Adipocyte (in vitro differentiated cells): ENCODE results near the gene LSM7.

Experiments used
- DNase-seq: peaks from one replicate; pipeline ENCODE4 v3.0.0-alpha.2; 2015; ENCODE audit warnings: low read depth
- H3K27me3 ChIP-seq: replicated peaks from 2 replicates; pipeline ENCODE4 v1.7.0; 2013; ENCODE audit warnings: mild to moderate bottlenecking, low read length, moderate library complexity; ENCODE audit not compliant: control insufficient read depth, insufficient read depth
- H3K36me3 ChIP-seq: 2 replicates; pipeline ENCODE4 v1.7.0; 2013; ENCODE audit warnings: low read length, mild to moderate bottlenecking, moderate library complexity; ENCODE audit not compliant: control insufficient read depth, insufficient read depth, severe bottlenecking
- H3K4me1 ChIP-seq: 2 replicates; pipeline ENCODE4 v1.7.0; 2013; ENCODE audit warnings: mild to moderate bottlenecking, low read length, moderate library complexity; ENCODE audit not compliant: control insufficient read depth, insufficient read depth
- H3K4me3 ChIP-seq: 2 replicates; pipeline ENCODE4 v1.7.0; 2013; ENCODE audit warnings: mild to moderate bottlenecking, low read length, moderate library complexity
- H3K9ac ChIP-seq: 2 replicates; pipeline ENCODE4 v1.7.0; 2013; ENCODE audit warnings: mild to moderate bottlenecking, low read length, moderate library complexity
- H3K9me3 ChIP-seq: 2 replicates; pipeline ENCODE4 v1.7.0; 2013; ENCODE audit warnings: mild to moderate bottlenecking, low read length, moderate library complexity; ENCODE audit not compliant: control insufficient read depth

The LSM7 gene

DNA sequence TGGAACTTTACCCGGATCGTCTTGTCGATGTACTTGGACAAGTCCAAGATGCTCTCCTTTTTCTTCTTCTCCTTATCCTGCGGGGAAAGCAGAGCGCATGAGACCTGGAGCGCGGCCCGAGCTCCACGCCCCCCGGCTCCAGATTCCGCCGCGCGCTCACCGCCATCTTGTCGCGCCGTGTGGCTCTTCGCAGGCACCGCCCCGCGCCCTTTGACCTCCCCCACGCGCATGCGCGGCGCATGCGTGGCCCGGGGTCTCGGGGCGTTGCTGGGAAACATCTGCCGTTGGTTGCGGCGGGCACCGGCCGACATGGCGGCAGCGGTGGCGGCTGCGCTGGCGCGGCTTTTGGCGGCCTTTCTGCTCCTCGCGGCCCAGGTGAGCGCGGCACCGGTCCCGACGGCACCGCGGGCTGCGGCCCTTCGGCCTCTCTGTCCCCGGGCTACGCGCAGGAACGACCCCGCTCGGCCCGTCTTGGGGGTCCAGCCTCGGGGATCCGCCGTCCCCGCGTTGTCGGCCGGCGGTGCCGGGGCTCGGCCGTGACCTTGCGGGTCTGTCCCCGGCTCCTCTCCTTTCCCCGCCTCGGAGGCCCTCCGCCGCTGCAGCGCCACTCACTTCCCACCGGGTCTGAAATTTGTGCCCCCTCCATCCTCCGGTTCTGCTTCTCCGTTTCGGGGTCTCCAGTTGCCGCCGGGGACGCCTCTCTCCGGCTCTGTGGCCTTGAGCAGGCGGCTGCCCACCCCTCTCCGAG lies at the start of gene LSM7, which contains the start of gene SPPL2B:
LSM7 (minus strand) TSS at position 186 of the 748 bp plus-strand sequence; CDS start at position 166, 20 bp downstream.
SPPL2B (plus strand) TSS at position 284 of the 748 bp plus-strand sequence; CDS start at position 310, 26 bp downstream.
- DNase-seq, result peak; percentile 97
- no peaks in the 10 kb centered on the region for H3K27me3 ChIP-seq
- H3K9ac ChIP-seq, result peak within 1 kb of the TSS; percentile 97

DNA sequence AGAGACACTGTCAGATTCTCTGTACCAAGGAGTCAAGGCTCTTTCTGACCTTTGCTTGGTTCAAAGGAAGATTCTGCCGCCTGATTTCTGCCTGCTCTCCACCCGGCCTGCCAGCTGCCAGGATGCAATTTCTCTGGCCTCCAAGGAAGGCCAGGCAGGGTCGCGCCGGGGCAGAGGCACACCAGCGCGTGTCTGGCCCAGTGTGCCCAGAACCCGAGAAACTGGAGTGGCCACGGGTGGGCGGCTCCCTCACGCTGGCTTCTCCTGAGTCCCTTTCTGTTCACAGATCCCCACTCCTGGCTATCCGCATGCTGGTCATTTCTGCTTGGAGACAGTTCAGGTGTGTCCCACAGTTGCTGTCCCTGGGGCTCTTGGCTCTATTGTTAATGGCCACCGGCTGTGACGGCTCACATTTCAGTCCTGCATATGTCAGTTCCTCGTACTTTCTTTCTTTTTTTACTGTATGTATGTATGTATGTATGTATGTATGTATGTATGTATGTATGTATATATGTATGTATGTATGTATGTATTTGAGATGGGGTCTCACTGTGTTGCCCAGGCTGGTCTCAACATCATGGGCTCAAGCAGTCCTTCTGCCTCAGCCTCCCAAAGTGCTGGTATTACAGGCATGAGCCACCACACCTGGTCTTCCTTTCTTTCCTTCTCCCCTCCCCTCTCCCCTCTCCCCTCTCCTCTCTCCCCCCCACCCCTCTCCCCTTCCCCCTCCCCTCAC lies 48.6 kb upstream of the LSM7 start:
- H3K4me3 ChIP-seq, result no peak overlapping the region

More for the DNA sequence above, at the start of gene LSM7, which contains the start of gene SPPL2B:
- H3K4me3 ChIP-seq, result peak within 1 kb of the TSS; percentile 99
- peaks cover 28% of the 10 kb centered on the region for H3K4me1 ChIP-seq
- H3K9me3 ChIP-seq, result no peaks in the 10 kb centered on the region
- H3K36me3 ChIP-seq, result peaks cover 5% of the 10 kb centered on the region

DNA sequence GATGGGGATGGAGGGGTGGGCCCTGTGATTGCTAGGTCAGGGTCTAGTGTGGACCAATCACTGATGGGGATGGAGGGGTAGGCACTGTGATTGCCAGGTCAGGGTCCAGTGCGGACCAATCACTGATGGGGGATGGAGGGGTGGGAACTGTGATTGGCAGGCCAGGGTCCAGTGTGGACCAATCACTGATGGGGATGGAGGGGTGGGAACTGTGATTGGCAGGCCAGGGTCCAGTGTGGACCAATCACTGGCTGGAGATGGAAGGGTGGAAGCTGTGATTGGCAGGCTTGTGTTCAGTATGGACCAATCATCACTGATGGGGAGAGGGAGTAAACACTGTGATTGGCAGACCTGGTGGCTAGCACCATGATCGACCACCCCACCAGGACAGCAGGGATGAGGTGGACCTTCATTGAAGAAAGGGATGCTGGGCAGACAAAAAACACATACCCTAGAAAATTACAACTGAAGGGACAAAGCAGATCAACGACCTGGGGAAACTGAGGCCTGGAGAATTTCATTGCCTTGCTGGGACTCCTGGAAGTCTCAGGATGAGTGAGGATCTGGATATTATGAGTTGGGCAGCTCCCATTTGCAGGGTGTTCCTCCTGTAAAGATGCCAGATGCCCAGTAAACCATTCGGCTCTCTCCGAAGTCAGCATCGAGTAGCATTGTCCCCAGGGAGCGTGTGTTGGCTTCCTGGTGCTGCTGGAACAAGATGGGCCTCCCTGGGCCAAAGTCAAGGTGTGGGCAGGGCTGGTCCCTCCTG lies 47.2 kb upstream of the LSM7 start:
- Histone ChIP-seq H3K36me3 (no peaks in the 10 kb centered on the region), H3K4me3 (no peak overlapping the region), H3K4me1 (peaks cover 11% of the 10 kb centered on the region), H3K9me3 (peaks cover 6% of the 10 kb centered on the region), H3K9ac (no peak overlapping the region), H3K27me3 (no peaks in the 10 kb centered on the region)
- no peak for DNase-seq

More for the DNA sequence above, 48.6 kb upstream of the LSM7 start:
- Histone ChIP-seq H3K9me3 (peaks cover 10% of the 10 kb centered on the region), H3K9ac (no peak overlapping the region), H3K4me1 (peaks cover 11% of the 10 kb centered on the region), H3K27me3 (no peaks in the 10 kb centered on the region), H3K36me3 (no peaks in the 10 kb centered on the region)
- no peak for DNase-seq

DNA sequence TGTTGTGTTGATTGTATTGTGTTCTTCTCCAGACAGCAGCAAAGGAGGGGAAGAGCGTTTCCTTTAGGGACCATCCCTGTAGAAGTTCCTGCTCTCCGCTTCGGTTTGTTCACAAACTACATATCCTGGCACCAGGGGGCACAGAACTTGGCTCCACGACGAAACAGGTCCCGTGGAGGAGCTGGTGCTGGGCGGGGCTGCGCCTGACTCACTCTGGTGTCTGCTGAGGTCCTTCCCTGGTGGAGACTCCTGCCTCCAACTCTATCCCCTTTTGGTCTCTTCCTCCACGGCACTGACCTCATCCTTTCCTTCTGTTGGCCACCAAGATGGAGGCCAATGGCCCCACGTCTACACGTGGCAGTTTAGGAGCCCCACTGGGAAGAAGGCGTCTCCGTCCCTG lies 46.4 kb upstream of the LSM7 start:
- Histone ChIP-seq H3K4me3 (no peak overlapping the region), H3K4me1 (peaks cover 11% of the 10 kb centered on the region), H3K27me3 (no peaks in the 10 kb centered on the region), H3K9ac (no peak overlapping the region), H3K9me3 (peaks cover 6% of the 10 kb centered on the region), H3K36me3 (no peaks in the 10 kb centered on the region)
- DNase-seq, result no peak

DNA sequence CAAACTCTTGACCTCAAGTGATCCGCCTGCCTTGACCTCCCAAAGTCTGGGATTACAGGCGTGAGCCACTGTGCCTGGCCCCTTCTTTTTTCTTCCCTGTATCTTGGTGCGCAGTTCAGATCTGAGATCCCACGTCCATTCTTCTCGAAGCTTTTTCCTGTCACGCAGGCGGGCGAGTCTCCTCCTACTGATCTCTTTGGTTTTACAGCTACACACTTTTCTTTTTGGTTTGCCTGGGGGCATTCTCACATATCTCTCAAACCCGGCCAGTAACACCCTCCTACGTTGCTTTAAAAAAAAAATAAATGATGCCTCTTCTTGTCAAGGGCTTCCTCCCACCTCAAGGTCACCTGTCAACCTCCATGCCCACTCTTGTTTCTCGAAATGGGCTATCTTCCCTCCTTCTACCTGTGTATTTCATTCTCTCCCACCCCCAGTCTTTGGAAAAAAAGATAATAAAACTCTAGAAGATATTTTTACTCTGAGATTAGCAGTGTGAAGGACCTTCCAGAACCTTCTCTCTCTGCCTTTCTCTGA lies 43.8 kb upstream of the LSM7 start:
- H3K36me3 ChIP-seq, result no peaks in the 10 kb centered on the region
- peaks cover 6% of the 10 kb centered on the region for H3K27me3 ChIP-seq
- H3K4me3 ChIP-seq, result no peak overlapping the region
- H3K4me1 ChIP-seq, result peaks cover 11% of the 10 kb centered on the region
- peaks cover 8% of the 10 kb centered on the region for H3K9me3 ChIP-seq
- no peak for DNase-seq
- no peak overlapping the region for H3K9ac ChIP-seq

DNA sequence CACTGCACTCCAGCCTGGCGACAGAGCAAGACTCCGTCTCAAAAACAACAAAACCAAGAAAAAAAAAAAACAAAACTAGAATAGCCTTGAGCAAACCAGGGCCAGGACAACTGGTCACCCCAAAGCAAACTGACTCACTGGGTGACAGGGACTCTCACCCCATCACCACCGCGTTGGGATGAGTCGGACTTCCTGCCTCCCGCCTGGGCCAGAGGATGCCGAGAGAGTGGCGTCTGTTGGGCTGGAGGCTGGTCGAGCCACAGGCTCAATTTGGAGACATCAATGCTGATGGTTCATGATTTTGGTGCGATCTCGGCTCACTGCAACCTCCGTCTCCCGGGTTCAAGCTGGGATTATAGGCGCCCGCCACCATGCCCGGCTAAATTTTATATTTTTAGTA lies 43.3 kb upstream of the LSM7 start:
- no peaks in the 10 kb centered on the region for H3K36me3 ChIP-seq
- peaks cover 8% of the 10 kb centered on the region for H3K27me3 ChIP-seq
- peaks cover 9% of the 10 kb centered on the region for H3K4me1 ChIP-seq
- no peak overlapping the region for H3K4me3 ChIP-seq
- H3K9me3 ChIP-seq, result peaks cover 12% of the 10 kb centered on the region
- no peak overlapping the region for H3K9ac ChIP-seq
- no peak for DNase-seq

DNA sequence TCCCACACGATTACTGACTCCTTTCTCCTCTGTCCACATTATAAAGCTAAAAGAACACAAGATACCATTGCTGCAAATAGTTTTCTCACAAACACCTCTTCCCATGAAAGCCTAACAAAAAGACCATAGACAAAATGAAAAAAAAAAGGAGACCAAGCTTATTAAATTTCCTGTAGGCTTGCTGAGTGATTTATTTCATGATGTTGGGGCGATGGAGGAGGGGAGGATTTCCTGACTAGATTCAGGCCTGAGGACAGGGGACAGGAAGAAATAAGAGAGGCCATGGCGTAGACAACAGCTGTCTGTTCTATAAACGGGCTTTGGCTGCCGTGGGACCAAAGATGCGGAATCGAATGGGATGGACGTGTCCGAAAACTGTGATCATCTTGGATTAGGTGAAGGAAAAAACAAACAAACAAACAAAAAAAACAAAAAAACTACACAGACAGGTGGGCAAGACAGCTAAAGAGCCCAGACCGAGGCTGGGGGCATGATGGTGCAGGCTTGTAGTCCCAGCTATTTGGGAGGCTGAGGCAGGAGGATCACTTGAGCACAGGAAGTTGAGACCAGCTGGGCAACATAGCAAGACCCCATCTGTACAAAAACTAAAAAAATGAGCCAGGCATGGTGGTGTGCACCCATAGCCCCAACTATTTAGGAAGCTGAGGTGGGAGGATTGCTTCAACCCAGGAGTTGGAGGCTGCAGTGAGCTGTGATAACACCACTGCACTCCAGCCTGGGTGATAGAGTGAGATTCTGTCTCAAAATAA lies 37.0 kb upstream of the LSM7 start:
- no peak overlapping the region for H3K4me3 ChIP-seq
- H3K4me1 ChIP-seq, result no peaks in the 10 kb centered on the region
- H3K9ac ChIP-seq, result no peak overlapping the region
- H3K9me3 ChIP-seq, result peaks cover 12% of the 10 kb centered on the region
- H3K36me3 ChIP-seq, result no peaks in the 10 kb centered on the region
- H3K27me3 ChIP-seq, result peaks cover 50% of the 10 kb centered on the region
- no peak for DNase-seq

DNA sequence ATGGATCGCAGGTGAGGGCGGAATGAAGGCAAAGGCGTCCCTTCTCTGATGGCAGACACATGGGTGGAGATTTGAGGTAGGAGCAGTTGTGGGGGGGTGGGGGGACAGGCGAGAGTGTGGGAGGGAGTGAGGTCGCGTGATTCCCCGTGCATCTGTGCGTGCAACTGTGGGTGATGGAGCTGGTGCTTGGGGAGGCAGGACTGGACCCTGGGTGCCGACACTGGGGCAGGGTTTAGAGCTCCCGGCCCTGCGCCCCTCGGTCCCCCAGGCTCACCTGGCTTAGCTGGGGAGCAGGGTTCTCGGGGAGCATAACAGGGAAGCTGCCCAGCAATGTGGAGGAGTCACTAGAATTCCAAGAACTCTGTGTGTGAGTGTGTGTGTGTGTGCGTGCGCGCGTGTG lies 35.0 kb upstream of the LSM7 start:
- H3K9me3 ChIP-seq, result peaks cover 6% of the 10 kb centered on the region
- peaks cover 54% of the 10 kb centered on the region for H3K27me3 ChIP-seq
- DNase-seq, result no peak
- H3K4me3 ChIP-seq, result no peak overlapping the region
- H3K36me3 ChIP-seq, result no peaks in the 10 kb centered on the region
- H3K9ac ChIP-seq, result no peak overlapping the region
- H3K4me1 ChIP-seq, result no peaks in the 10 kb centered on the region

DNA sequence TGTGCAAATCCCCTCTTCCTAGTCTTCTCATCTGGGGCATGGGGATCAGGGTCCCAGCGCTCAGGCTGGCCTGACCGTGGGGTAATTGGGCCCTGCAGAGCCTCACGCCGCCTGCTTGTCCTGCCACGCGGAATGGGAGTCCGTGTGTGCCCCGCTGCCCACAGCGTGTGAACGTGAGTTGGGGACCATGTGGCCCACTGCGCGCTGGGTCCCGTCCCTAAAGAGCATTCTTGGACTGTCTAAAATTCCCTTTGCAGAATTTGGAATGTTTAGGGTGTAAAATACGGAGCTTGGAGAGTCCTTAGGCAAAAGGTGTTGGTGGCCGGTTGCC lies 34.5 kb upstream of the LSM7 start:
- Histone ChIP-seq H3K9me3 (peaks cover 6% of the 10 kb centered on the region), H3K36me3 (no peaks in the 10 kb centered on the region), H3K9ac (no peak overlapping the region), H3K4me1 (no peaks in the 10 kb centered on the region), H3K27me3 (peaks cover 52% of the 10 kb centered on the region), H3K4me3 (no peak overlapping the region)
- no peak for DNase-seq

DNA sequence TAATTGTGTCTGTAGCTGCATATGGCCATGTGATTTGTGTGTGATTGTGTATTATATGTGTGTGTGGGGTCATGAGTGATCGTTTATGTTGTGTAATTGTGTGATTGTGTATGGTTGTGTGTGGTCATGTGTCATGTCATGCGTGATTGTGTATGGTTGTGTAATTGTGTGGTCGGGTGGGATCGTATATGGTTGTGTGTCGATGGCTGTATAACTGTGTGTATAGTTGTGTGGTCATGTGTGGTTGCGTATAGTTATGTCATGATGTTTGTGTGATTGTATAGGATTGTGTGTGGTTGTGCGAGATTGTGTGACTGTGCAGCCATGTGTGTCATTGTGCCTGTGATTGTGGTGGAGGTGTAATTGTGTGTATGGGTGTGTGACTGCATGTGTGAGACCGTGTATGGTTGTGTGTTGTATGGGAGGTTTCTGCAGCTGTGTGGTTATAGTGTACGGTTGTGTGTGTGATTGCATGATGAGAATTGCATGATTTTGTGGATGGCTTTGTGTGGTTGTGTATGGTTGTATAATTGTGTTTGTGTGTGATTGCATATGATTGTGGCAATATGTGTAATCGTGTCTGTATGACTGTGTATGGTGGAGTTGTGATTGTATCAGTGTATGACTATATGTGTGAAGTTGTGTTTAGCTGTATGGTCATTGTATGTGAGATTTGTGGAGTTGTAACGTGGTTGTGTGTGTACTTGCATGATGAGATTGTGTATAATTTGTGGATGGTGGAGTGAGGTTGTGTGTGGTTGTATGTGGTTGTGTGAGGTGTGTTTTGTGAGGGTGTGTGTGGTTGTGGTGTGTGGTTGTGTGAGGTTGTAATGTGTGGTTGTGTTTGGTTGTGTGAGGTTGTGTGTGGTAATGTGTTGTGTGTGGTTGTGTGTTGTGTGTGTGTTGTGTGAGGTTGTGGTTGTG lies 33.9 kb upstream of the LSM7 start:
- Histone ChIP-seq H3K9ac (no peak overlapping the region), H3K4me3 (no peak overlapping the region), H3K27me3 (peaks cover 52% of the 10 kb centered on the region), H3K36me3 (no peaks in the 10 kb centered on the region), H3K4me1 (no peaks in the 10 kb centered on the region), H3K9me3 (peaks cover 6% of the 10 kb centered on the region)
- no peak for DNase-seq
